Measurements from ENCODE around the gene CYP27C1. TPM values are rescaled to one million over a fixed set of nuclear protein-coding genes. Genes with fewer than 3 reads are reported as not detected.

Gene CYP27C1
- total and polyA plus RNA-seq, 2 experiments from 2014 or later = 1.8 to 2.9 TPM

DNA sequence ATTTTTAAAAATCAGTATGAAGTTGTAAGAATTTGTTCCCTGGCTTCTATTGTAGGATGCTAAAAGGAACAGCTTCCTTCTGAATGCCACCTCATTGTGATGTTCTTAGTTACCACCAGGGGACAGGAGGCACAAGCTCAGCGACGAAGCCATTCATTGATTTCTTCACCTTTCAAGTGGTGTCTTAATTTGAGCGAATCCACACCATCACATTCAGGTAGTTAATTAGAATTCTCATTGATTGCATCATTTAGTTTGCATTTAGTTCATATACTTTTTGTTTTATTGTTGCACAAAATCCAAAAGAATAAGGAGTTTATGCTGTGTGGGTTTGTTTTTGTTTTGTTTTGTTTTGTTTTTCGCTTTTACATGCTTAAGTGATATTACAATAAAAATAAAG, 23.1 kb downstream of the CYP27C1 start:
- Histone ChIP-seq H3K4me3 (no peak overlapping the region), H2AFZ (no peak overlapping the region), H3K4me1 (ENCODE audit: insufficient read depth) (peaks cover 21% of the 10 kb centered on the region), H3K9me2 (ENCODE audit: insufficient read depth) (no peaks in the 10 kb centered on the region), H3K36me3 (ENCODE audit: insufficient read depth) (no peaks in the 10 kb centered on the region), H3K79me2 (replicated peaks; ENCODE audit: insufficient read depth) (no peaks in the 10 kb centered on the region), H3K27ac (ENCODE audit: low read depth) (no peak overlapping the region), H3F3A (replicated peaks; ENCODE audit: low read depth) (0 out of 2 replicates have a peak, but pooled peaks cover 3% of the 10 kb centered on the region), H4K20me1 (replicated peaks; ENCODE audit: insufficient read depth) (no peaks in the 10 kb centered on the region), H3K4me2 (no peak overlapping the region), H3K27me3 (ENCODE audit: insufficient read depth) (no peaks in the 10 kb centered on the region)
- ATAC-seq (peak; percentile 25), DNase-seq (ENCODE audit: low spot score) (peak; percentile 78)
- Mint-ChIP-seq H3K4me1 (peaks cover 38% of the 10 kb centered on the region), H3K27me3 (ENCODE audit: insufficient read depth, low read depth, poor library complexity) (peaks cover 7% of the 10 kb centered on the region), H3K9me3 (peaks cover 14% of the 10 kb centered on the region), H3K36me3 (ENCODE audit: low read depth) (peaks cover 20% of the 10 kb centered on the region), H3K27ac (no peak overlapping the region), H3K4me3 (no peak overlapping the region)
- TF ChIP-seq, protein P1, sequence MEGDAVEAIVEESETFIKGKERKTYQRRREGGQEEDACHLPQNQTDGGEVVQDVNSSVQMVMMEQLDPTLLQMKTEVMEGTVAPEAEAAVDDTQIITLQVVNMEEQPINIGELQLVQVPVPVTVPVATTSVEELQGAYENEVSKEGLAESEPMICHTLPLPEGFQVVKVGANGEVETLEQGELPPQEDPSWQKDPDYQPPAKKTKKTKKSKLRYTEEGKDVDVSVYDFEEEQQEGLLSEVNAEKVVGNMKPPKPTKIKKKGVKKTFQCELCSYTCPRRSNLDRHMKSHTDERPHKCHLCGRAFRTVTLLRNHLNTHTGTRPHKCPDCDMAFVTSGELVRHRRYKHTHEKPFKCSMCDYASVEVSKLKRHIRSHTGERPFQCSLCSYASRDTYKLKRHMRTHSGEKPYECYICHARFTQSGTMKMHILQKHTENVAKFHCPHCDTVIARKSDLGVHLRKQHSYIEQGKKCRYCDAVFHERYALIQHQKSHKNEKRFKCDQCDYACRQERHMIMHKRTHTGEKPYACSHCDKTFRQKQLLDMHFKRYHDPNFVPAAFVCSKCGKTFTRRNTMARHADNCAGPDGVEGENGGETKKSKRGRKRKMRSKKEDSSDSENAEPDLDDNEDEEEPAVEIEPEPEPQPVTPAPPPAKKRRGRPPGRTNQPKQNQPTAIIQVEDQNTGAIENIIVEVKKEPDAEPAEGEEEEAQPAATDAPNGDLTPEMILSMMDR (conservative IDR thresholded peaks at IDR 0.05; ENCODE audit: low read depth in 2 of 2) = peak; percentile 73 to 80
- no peak for TF ChIP-seq ZNF331 (CRISPR knock-in tag; IDR thresholded peaks at IDR 0.05; ENCODE audit: low read depth)

DNA sequence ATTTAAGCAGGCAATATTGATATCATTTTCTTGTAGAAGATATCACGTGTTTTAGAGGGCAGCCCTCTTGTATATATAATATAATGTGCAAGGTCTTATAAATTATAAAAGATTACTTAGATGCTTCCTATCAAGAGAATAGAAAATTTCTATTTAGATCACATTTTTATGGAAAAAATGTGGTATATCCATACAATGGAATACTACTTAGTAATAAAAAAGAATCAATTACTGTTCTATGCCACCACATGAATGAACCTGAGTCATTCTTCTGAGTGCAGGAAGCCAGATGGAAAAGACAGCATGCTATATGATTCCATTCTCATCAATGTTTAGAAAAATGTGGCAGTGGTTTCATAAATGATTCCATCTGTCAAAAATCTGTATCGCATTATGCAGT, 23.6 kb downstream of the CYP27C1 start:
- ATAC-seq (no peak), DNase-seq (ENCODE audit: low spot score) (no peak)
- no peak overlapping the region for H3K4me2 ChIP-seq
- H3K27me3 ChIP-seq (ENCODE audit: insufficient read depth) = no peaks in the 10 kb centered on the region
- H3F3A ChIP-seq (replicated peaks; ENCODE audit: low read depth) = 0 out of 2 replicates have a peak, but pooled peaks cover 3% of the 10 kb centered on the region
- Mint-ChIP-seq H3K4me1 (peaks cover 34% of the 10 kb centered on the region), H3K4me3 (no peak overlapping the region), H3K27ac (no peak overlapping the region), H3K9me3 (peaks cover 14% of the 10 kb centered on the region), H3K36me3 (ENCODE audit: low read depth) (peaks cover 20% of the 10 kb centered on the region), H3K27me3 (ENCODE audit: insufficient read depth, low read depth, poor library complexity) (peaks cover 5% of the 10 kb centered on the region)
- no peak for TF ChIP-seq POLR2AphosphoS5 (IDR thresholded peaks at IDR 0.05; ENCODE audit: low read depth)
- TF ChIP-seq, protein P1 (conservative IDR thresholded peaks at IDR 0.05; ENCODE audit: low read depth in 2 of 2) = no peak
- TF ChIP-seq REST (IDR thresholded peaks at IDR 0.05; ENCODE audit: unreplicated experiment) = no peak
- TF ChIP-seq CREB1 (CRISPR knock-in tag; IDR thresholded peaks at IDR 0.05; ENCODE audit: low read depth) = no peak
- H3K79me2 ChIP-seq (replicated peaks; ENCODE audit: insufficient read depth) = no peaks in the 10 kb centered on the region
- H3K4me1 ChIP-seq (ENCODE audit: insufficient read depth) = peaks cover 21% of the 10 kb centered on the region
- no peak overlapping the region for H3K27ac ChIP-seq (ENCODE audit: low read depth)
- no peaks in the 10 kb centered on the region for H3K9me2 ChIP-seq (ENCODE audit: insufficient read depth)
- no peaks in the 10 kb centered on the region for H3K36me3 ChIP-seq (ENCODE audit: insufficient read depth)
- no peak overlapping the region for H3K4me3 ChIP-seq
- H2AFZ ChIP-seq = no peak overlapping the region
- H4K20me1 ChIP-seq (replicated peaks; ENCODE audit: insufficient read depth) = no peaks in the 10 kb centered on the region

Measured in GM23338 (cell line).